Liver (tissue), 9 donors: ENCODE data around the gene GCN1. TPM values are rescaled to one million over a fixed set of nuclear protein-coding genes. Genes with fewer than 3 reads are reported as not detected.

Experiments
- DNase-seq: peaks from one replicate; pipeline ENCODE4 v3.0.0-alpha.2; 2017; ENCODE audit warnings: low spot score
- H3K27ac ChIP-seq, 2 donors: one replicate each; pipeline ENCODE4 v1.7.0; 2013; ENCODE audit warnings: inconsistent platforms in 2 of 2, low read length in 2 of 2, control low read depth in 1 of 2, low read depth in 1 of 2, mild to moderate bottlenecking in 1 of 2
- H3K27me3 ChIP-seq, 4 donors: one replicate each; pipeline versions ENCODE4 v1.6.1 to v1.7.0; 2013; ENCODE audit warnings: low read length in 3 of 4, inconsistent platforms in 1 of 4, mild to moderate bottlenecking in 1 of 4, moderate library complexity in 1 of 4; ENCODE audit not compliant: control insufficient read depth in 4 of 4, insufficient read depth in 4 of 4
- H3K36me3 ChIP-seq, 4 donors: one replicate each; pipeline versions ENCODE4 v1.6.1 to v1.7.0; 2013; ENCODE audit warnings: low read length in 3 of 4, mild to moderate bottlenecking in 3 of 4, low read depth in 1 of 4, moderate library complexity in 1 of 4; ENCODE audit not compliant: control insufficient read depth in 4 of 4, insufficient read depth in 3 of 4
- H3K4me1 ChIP-seq, 4 donors: one replicate each; pipeline versions ENCODE4 v1.6.1 to v1.7.0; 2013; ENCODE audit warnings: low read length in 3 of 4, mild to moderate bottlenecking in 3 of 4, moderate library complexity in 1 of 4; ENCODE audit not compliant: control insufficient read depth in 4 of 4, insufficient read depth in 4 of 4
- H3K4me3 ChIP-seq, 3 donors: one replicate each; pipeline versions ENCODE4 v1.6.1 to v1.7.0; 2013; ENCODE audit warnings: low read length in 3 of 3, control low read depth in 1 of 3, low read depth in 1 of 3, mild to moderate bottlenecking in 1 of 3
- H3K9ac ChIP-seq, 2 donors: one replicate each; pipeline ENCODE4 v1.7.0; 2013; ENCODE audit warnings: low read length in 2 of 2, mild to moderate bottlenecking in 2 of 2, moderate library complexity in 2 of 2, control low read depth in 1 of 2, low read depth in 1 of 2
- H3K9me3 ChIP-seq, 4 donors: one replicate each; pipeline versions ENCODE4 v1.6.1 to v1.7.0; 2013; ENCODE audit warnings: low read length in 3 of 4; ENCODE audit not compliant: control insufficient read depth in 4 of 4
- EGR1 ChIP-seq, 2 donors: IDR thresholded peaks; 2 replicates each; pipeline ENCODE4 v1.6.1; 2016 to 2018; ENCODE audit warnings: antibody characterized with exemption in 2 of 2, low read depth in 2 of 2
- FOXA1 ChIP-seq: IDR thresholded peaks from 2 replicates; pipeline ENCODE4 v1.6.1; 2016; ENCODE audit warnings: antibody characterized with exemption
- FOXA2 ChIP-seq: IDR thresholded peaks from 2 replicates; pipeline ENCODE4 v1.6.1; 2016; ENCODE audit warnings: antibody characterized with exemption
- GABPA ChIP-seq, 2 donors: IDR thresholded peaks in 1 of 2; conservative IDR thresholded peaks in 1 of 2; 2 replicates each; pipeline ENCODE4 v1.6.1; 2016; ENCODE audit warnings: antibody characterized with exemption in 2 of 2, mild to moderate bottlenecking in 1 of 2, moderate library complexity in 1 of 2
- HNF4A ChIP-seq, 2 donors: conservative IDR thresholded peaks; 2 replicates each; pipeline ENCODE4 v1.6.1; 2016; ENCODE audit warnings: antibody characterized with exemption in 2 of 2, mild to moderate bottlenecking in 2 of 2
- HNF4G ChIP-seq: IDR thresholded peaks from 2 replicates; pipeline ENCODE4 v1.6.1; 2016; ENCODE audit warnings: antibody characterized with exemption
- JUND ChIP-seq, 2 donors: IDR thresholded peaks; 2 replicates each; pipeline ENCODE4 v1.6.1; 2016; ENCODE audit warnings: antibody characterized with exemption in 2 of 2
- NR2F2 ChIP-seq: IDR thresholded peaks from 2 replicates; pipeline ENCODE4 v1.6.1; 2016; ENCODE audit warnings: antibody characterized with exemption
- RAD21 ChIP-seq, 2 donors: IDR thresholded peaks; 2 replicates each; pipeline ENCODE4 v1.6.1; 2016; ENCODE audit warnings: antibody characterized with exemption in 2 of 2, mild to moderate bottlenecking in 2 of 2
- RXRA ChIP-seq, 2 donors: IDR thresholded peaks; 2 replicates each; pipeline ENCODE4 v1.6.1; 2017 to 2018; ENCODE audit warnings: antibody characterized with exemption in 2 of 2, mild to moderate bottlenecking in 1 of 2
- SP1 ChIP-seq: IDR thresholded peaks from 2 replicates; pipeline ENCODE4 v1.6.1; 2018; ENCODE audit warnings: antibody characterized with exemption, mild to moderate bottlenecking
- TAF1 ChIP-seq: conservative IDR thresholded peaks from 2 replicates; pipeline ENCODE4 v1.6.1; 2016; ENCODE audit warnings: antibody characterized with exemption, mild to moderate bottlenecking
- YY1 ChIP-seq: IDR thresholded peaks from 2 replicates; pipeline ENCODE4 v1.6.1; 2016; ENCODE audit warnings: antibody characterized with exemption, mild to moderate bottlenecking
- WGBS: extraction: QIAGEN DNeasy Blood & Tissue Kit; methylation state at CpG from one replicate; pipeline ENCODE4 v1.1.7; 2013; 5-methylcytosine and 5-hydroxymethylcytosine counted together
- polyA plus RNA-seq, 2 donors: library from polyadenylated mRNA; stranded (reverse) in 1 of 2; unstranded in 1 of 2; fragments of 200-250 nt in 1 of 2; fragments of >200 nt in 1 of 2; fragmentation: Nextera tagmentation in 1 of 2; extraction: Ambion mirVana in 1 of 2; gene quantifications; one replicate each; pipeline versions ENCODE4 v1.2.1 to v1.2.3, GENCODE V29; 2013 to 2015
- total RNA-seq, 2 donors: library from RNA; depleted of rRNA; stranded (reverse); fragments of >200 nt; gene quantifications; one replicate each; pipeline ENCODE4 v1.2.3, GENCODE V29; 2014
- TF ChIP-seq, protein P1 (sequence below): IDR thresholded peaks from 2 replicates; pipeline ENCODE4 v1.6.1; 2016; ENCODE audit warnings: antibody characterized with exemption
- TF ChIP-seq, protein P2 (sequence below): IDR thresholded peaks from 2 replicates; pipeline ENCODE4 v1.6.1; 2016; ENCODE audit warnings: antibody characterized with exemption, mild to moderate bottlenecking
- TF ChIP-seq, protein P3 (sequence below): IDR thresholded peaks from 2 replicates; pipeline ENCODE4 v1.6.1; 2016; ENCODE audit warnings: antibody characterized with exemption
- TF ChIP-seq, protein P4 (sequence below): IDR thresholded peaks from 2 replicates; pipeline ENCODE4 v1.6.1; 2016; ENCODE audit warnings: antibody characterized with exemption
- TF ChIP-seq, protein P5 (sequence below): fragments of 150-350 bp; IDR thresholded peaks from 2 replicates; pipeline ENCODE4 v1.5.1; 2017; ENCODE audit warnings: improper control_type of control experiment, low read depth, low read length; ENCODE audit not compliant: missing input control
- donor health status: healthy.
- donor health status: healthy.
- donor health status: healthy.
- donor health status: healthy.
- donor health status: healthy.

Gene GCN1
- total and polyA plus RNA-seq, 4 donors: 7.3 to 78.6 (median 25.8) TPM

DNA sequence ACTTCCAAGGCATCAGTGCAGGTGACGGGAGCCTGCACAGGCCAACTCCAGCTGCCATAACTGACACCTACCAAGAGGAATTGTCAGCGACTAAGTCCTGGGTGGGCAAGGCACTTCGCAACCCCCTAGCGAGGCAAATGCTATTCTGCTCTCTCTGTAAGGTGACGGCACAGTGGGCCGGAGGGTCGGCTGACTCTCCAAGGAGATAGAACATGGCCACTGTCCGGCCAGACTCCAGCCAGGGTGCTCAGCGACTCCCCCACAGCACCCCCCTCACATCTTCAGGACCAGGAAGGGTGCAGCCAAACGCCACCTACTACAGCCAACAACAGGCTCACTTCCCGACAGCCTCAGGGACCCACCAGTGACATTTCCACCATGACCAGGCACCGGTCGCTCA is 91.1 kb downstream of the GCN1 start:
- Histone ChIP-seq H3K4me1 (peaks cover 0 to 9% (median 3%) of the 10 kb centered on the region in 4 donors), H3K27me3 (no peaks in the 10 kb centered on the region), H3K4me3 (no peak overlapping the region), H3K27ac (no peak overlapping the region), H3K9ac (no peak overlapping the region), H3K36me3 (peaks cover 6 to 34% (median 15%) of the 10 kb centered on the region in 4 donors), H3K9me3 (no peaks in the 10 kb centered on the region)
- 96% methylated on average over 13 of the region's 13 CpGs for WGBS
- no peak for TF ChIP-seq FOXA1
- TF ChIP-seq, protein P1, sequence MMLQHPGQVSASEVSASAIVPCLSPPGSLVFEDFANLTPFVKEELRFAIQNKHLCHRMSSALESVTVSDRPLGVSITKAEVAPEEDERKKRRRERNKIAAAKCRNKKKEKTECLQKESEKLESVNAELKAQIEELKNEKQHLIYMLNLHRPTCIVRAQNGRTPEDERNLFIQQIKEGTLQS: no peak
- TF ChIP-seq, protein P2, sequence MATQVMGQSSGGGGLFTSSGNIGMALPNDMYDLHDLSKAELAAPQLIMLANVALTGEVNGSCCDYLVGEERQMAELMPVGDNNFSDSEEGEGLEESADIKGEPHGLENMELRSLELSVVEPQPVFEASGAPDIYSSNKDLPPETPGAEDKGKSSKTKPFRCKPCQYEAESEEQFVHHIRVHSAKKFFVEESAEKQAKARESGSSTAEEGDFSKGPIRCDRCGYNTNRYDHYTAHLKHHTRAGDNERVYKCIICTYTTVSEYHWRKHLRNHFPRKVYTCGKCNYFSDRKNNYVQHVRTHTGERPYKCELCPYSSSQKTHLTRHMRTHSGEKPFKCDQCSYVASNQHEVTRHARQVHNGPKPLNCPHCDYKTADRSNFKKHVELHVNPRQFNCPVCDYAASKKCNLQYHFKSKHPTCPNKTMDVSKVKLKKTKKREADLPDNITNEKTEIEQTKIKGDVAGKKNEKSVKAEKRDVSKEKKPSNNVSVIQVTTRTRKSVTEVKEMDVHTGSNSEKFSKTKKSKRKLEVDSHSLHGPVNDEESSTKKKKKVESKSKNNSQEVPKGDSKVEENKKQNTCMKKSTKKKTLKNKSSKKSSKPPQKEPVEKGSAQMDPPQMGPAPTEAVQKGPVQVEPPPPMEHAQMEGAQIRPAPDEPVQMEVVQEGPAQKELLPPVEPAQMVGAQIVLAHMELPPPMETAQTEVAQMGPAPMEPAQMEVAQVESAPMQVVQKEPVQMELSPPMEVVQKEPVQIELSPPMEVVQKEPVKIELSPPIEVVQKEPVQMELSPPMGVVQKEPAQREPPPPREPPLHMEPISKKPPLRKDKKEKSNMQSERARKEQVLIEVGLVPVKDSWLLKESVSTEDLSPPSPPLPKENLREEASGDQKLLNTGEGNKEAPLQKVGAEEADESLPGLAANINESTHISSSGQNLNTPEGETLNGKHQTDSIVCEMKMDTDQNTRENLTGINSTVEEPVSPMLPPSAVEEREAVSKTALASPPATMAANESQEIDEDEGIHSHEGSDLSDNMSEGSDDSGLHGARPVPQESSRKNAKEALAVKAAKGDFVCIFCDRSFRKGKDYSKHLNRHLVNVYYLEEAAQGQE: no peak
- TF ChIP-seq YY1: no peak
- no peak for DNase-seq

DNA sequence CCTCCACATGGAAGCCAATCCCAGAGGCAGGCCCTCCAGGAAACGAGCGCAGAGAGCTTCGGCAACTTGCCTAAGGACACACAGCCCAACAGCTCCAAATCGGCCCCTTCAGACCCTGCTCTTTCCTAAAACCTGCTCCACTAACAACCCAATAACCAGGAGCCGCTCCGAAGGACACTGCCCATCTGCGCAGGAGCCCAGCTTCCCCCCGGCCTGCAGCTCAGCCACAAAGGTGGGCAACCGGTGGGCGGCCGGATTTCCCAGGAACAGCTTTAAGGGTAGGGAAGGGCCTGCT is 91.5 kb downstream of the GCN1 start:
- Histone ChIP-seq H3K36me3 (peaks cover 6 to 34% (median 13%) of the 10 kb centered on the region in 4 donors), H3K4me1 (peaks cover 0 to 9% (median 3%) of the 10 kb centered on the region in 4 donors), H3K9ac (no peak overlapping the region), H3K27me3 (no peaks in the 10 kb centered on the region), H3K4me3 (no peak overlapping the region), H3K9me3 (no peaks in the 10 kb centered on the region), H3K27ac (no peak overlapping the region)
- 96% methylated on average over 11 of the region's 11 CpGs for WGBS
- DNase-seq: no peak
- TF ChIP-seq, protein P1: no peak
- no peak for TF ChIP-seq NR2F2
- TF ChIP-seq, protein P3, sequence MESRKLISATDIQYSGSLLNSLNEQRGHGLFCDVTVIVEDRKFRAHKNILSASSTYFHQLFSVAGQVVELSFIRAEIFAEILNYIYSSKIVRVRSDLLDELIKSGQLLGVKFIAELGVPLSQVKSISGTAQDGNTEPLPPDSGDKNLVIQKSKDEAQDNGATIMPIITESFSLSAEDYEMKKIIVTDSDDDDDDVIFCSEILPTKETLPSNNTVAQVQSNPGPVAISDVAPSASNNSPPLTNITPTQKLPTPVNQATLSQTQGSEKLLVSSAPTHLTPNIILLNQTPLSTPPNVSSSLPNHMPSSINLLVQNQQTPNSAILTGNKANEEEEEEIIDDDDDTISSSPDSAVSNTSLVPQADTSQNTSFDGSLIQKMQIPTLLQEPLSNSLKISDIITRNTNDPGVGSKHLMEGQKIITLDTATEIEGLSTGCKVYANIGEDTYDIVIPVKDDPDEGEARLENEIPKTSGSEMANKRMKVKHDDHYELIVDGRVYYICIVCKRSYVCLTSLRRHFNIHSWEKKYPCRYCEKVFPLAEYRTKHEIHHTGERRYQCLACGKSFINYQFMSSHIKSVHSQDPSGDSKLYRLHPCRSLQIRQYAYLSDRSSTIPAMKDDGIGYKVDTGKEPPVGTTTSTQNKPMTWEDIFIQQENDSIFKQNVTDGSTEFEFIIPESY: no peak
- TF ChIP-seq HNF4G: no peak
- TF ChIP-seq FOXA2: no peak
- no peak for TF ChIP-seq HNF4A (conservative IDR thresholded peaks at IDR 0.05)
- no peak for TF ChIP-seq RAD21 (IDR thresholded peaks at IDR 0.05)
- TF ChIP-seq, protein P4, sequence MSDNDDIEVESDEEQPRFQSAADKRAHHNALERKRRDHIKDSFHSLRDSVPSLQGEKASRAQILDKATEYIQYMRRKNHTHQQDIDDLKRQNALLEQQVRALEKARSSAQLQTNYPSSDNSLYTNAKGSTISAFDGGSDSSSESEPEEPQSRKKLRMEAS: no peak
- TF ChIP-seq SP1: no peak
- TF ChIP-seq, protein P5, sequence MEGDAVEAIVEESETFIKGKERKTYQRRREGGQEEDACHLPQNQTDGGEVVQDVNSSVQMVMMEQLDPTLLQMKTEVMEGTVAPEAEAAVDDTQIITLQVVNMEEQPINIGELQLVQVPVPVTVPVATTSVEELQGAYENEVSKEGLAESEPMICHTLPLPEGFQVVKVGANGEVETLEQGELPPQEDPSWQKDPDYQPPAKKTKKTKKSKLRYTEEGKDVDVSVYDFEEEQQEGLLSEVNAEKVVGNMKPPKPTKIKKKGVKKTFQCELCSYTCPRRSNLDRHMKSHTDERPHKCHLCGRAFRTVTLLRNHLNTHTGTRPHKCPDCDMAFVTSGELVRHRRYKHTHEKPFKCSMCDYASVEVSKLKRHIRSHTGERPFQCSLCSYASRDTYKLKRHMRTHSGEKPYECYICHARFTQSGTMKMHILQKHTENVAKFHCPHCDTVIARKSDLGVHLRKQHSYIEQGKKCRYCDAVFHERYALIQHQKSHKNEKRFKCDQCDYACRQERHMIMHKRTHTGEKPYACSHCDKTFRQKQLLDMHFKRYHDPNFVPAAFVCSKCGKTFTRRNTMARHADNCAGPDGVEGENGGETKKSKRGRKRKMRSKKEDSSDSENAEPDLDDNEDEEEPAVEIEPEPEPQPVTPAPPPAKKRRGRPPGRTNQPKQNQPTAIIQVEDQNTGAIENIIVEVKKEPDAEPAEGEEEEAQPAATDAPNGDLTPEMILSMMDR: no peak
- TF ChIP-seq EGR1 (IDR thresholded peaks at IDR 0.05; ENCODE audit: low read depth in 2 of 2): no peak
- TF ChIP-seq JUND (IDR thresholded peaks at IDR 0.05): no peak
- TF ChIP-seq GABPA (IDR thresholded peaks at IDR 0.05 in 1 of 2, conservative IDR thresholded peaks at IDR 0.05 in 1 of 2): no peak
- no peak for TF ChIP-seq TAF1
- TF ChIP-seq, protein P2: no peak
- no peak for TF ChIP-seq RXRA (IDR thresholded peaks at IDR 0.05)
- no peak for TF ChIP-seq FOXA1
- no peak for TF ChIP-seq YY1
